Activated T-cell treated with anti-CD3 and anti-CD28 coated beads, Interleukin-2, amount 50 U/mL, for 24 hours (primary cell): Measurements from ENCODE around the gene SOHLH2.

Experiments used
- DNase-seq: peaks from one replicate; pipeline ENCODE4 v3.0.0-alpha.2; 2020
- H3K27ac Mint-ChIP-seq: 2 replicates; pipeline ENCODE4 v1.8.0; 2020; ENCODE audit warnings: mild to moderate bottlenecking, mixed read lengths
- H3K27me3 Mint-ChIP-seq: 2 replicates; pipeline ENCODE4 v1.8.0; 2020; ENCODE audit warnings: mixed read lengths
- H3K36me3 Mint-ChIP-seq: 2 replicates; pipeline ENCODE4 v1.8.0; 2020; ENCODE audit warnings: low read depth, mixed read lengths
- H3K4me1 Mint-ChIP-seq: 2 replicates; pipeline ENCODE4 v1.8.0; 2020; ENCODE audit warnings: low read depth, mixed read lengths
- H3K4me3 Mint-ChIP-seq: 2 replicates; pipeline ENCODE4 v1.8.0; 2020; ENCODE audit warnings: mild to moderate bottlenecking, moderate library complexity, mixed read lengths
- H3K9me3 Mint-ChIP-seq: 2 replicates; pipeline ENCODE4 v1.8.0; 2020; ENCODE audit warnings: mixed read lengths

Gene SOHLH2

DNA sequence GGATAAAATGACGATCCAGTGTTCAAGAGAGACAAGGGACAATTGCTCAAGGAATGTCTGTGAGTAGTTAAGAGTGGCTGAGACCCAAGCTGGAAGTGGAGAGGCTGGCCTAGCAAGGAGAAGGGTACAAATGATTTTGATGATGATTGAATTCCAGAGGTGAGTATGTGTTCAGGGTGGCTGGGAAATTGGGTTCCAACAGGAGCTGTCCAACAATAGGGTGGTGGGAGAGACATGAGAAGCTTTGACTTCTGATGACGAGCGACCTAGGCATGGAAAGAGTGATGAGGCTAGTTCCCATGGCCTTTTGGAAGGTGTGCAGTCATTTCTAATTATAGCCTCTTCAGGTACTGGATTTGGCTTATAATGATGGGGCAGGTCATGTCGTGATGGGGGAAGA, 54.1 kb downstream of the SOHLH2 start:
- no peak for DNase-seq
- Mint-ChIP-seq H3K9me3 (peaks cover 2% of the 10 kb centered on the region), H3K4me3 (no peak overlapping the region), H3K4me1 (no peaks in the 10 kb centered on the region), H3K27ac (no peak overlapping the region), H3K36me3 (no peaks in the 10 kb centered on the region), H3K27me3 (peaks cover 10% of the 10 kb centered on the region)

- peaks cover 21% of the 10 kb centered on the region for H3K27me3 Mint-ChIP-seq
- peaks cover 4% of the 10 kb centered on the region for H3K9me3 Mint-ChIP-seq
- DNase-seq = no peak
- no peak overlapping the region for H3K27ac Mint-ChIP-seq
- H3K4me1 Mint-ChIP-seq = no peaks in the 10 kb centered on the region
- H3K36me3 Mint-ChIP-seq = no peaks in the 10 kb centered on the region
- H3K4me3 Mint-ChIP-seq = no peak overlapping the region
Observed at GRCh38 chr13:36158611-36159010, 55.7 kb downstream of the SOHLH2 start.

- H3K4me3 Mint-ChIP-seq = no peak overlapping the region
- H3K27ac Mint-ChIP-seq = no peak overlapping the region
- no peaks in the 10 kb centered on the region for H3K36me3 Mint-ChIP-seq
- no peak for DNase-seq
- no peaks in the 10 kb centered on the region for H3K4me1 Mint-ChIP-seq
- H3K9me3 Mint-ChIP-seq = peaks cover 4% of the 10 kb centered on the region
- peaks cover 26% of the 10 kb centered on the region for H3K27me3 Mint-ChIP-seq
Observed at GRCh38 chr13:36157480-36157879, 56.9 kb downstream of the SOHLH2 start.

DNA sequence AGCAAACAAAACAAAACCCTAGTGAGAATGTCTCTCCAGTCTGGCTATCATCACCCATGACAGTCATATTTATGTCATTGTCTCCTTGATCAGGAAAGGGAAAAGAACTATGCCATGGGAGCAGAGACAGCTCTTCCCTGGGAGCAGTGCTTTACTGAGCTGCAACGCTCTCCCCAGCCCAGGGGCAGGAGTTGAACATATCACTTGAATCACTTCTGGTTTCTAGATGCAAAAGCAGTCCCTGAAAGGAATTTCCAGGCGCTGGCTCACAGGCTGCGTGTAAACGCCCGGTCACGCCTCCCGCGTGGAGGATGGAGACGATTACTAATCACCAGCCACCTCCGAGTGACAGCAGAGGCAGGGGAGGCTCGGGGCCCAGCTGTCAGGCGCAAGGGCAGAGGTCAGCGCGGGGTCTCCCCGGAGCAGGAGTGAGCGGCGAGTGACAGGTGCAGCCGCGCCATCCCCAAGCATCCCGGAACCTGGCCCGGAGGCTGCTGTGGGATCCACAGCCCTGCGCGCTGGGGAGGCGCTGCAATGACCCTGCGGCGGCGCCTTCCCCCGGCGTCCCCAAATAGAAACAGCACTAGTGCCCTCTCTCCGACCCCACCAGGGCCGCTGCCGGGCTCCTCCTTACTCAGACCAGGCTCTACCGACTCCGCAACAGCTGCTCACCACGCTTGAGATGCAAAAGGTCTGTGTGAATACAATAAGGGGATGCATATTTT, 59.6 kb downstream of the SOHLH2 start:
- H3K27ac Mint-ChIP-seq = no peak overlapping the region
- peaks cover 8% of the 10 kb centered on the region for H3K9me3 Mint-ChIP-seq
- H3K27me3 Mint-ChIP-seq = peaks cover 26% of the 10 kb centered on the region
- no peaks in the 10 kb centered on the region for H3K36me3 Mint-ChIP-seq
- DNase-seq = no peak
- H3K4me3 Mint-ChIP-seq = no peak overlapping the region
- H3K4me1 Mint-ChIP-seq = no peaks in the 10 kb centered on the region

DNA sequence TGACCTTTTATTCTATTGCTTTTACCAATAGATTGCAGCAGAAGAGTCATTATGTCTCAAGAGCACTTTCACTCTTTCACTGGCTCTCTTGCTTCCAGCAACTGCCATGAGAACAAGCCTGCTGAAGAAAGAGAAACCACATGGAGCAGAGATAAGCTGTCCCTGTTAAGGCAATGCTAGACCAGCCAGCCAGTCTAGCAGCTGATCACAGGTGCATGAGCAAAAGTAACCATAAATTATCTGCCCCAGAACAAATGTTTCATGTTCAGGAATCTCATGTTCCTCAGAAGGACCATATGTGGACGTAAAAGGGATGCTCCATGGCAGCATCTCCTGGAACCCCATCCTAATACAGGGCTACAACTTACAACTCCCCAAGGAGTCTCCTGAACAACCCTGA, 62.8 kb downstream of the SOHLH2 start:
- Mint-ChIP-seq H3K36me3 (no peaks in the 10 kb centered on the region), H3K9me3 (peaks cover 8% of the 10 kb centered on the region), H3K27ac (no peak overlapping the region), H3K27me3 (peaks cover 26% of the 10 kb centered on the region), H3K4me3 (no peak overlapping the region), H3K4me1 (no peaks in the 10 kb centered on the region)
- DNase-seq = no peak

DNA sequence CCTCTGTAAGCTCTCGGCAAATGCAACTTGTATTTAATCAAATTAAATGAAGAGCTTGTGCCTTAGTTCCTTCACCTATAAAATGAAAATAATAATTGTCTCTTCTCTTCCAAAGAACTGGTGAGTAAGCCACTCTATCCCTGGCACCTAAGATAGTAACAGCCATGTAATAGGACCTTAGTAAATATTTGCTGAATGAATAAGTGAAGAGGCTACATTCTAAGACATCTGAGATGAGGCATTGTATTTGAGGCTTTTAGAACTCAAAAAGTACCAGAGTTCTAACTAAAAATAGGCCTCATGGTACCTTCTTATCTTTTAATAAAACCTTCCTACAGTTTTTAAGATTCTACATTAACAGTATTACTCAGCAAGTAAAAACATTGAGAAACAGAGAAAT, 65.9 kb downstream of the SOHLH2 start:
- Mint-ChIP-seq H3K27ac (no peak overlapping the region), H3K4me1 (no peaks in the 10 kb centered on the region), H3K36me3 (no peaks in the 10 kb centered on the region), H3K27me3 (peaks cover 3% of the 10 kb centered on the region), H3K9me3 (peaks cover 6% of the 10 kb centered on the region), H3K4me3 (no peak overlapping the region)
- DNase-seq = no peak

- DNase-seq = no peak
- no peaks in the 10 kb centered on the region for H3K4me1 Mint-ChIP-seq
- H3K27ac Mint-ChIP-seq = no peak overlapping the region
- no peaks in the 10 kb centered on the region for H3K36me3 Mint-ChIP-seq
- H3K4me3 Mint-ChIP-seq = no peak overlapping the region
- H3K9me3 Mint-ChIP-seq = peaks cover 6% of the 10 kb centered on the region
- no peaks in the 10 kb centered on the region for H3K27me3 Mint-ChIP-seq
Observed at GRCh38 chr13:36147330-36147729, 67.0 kb downstream of the SOHLH2 start.

DNA sequence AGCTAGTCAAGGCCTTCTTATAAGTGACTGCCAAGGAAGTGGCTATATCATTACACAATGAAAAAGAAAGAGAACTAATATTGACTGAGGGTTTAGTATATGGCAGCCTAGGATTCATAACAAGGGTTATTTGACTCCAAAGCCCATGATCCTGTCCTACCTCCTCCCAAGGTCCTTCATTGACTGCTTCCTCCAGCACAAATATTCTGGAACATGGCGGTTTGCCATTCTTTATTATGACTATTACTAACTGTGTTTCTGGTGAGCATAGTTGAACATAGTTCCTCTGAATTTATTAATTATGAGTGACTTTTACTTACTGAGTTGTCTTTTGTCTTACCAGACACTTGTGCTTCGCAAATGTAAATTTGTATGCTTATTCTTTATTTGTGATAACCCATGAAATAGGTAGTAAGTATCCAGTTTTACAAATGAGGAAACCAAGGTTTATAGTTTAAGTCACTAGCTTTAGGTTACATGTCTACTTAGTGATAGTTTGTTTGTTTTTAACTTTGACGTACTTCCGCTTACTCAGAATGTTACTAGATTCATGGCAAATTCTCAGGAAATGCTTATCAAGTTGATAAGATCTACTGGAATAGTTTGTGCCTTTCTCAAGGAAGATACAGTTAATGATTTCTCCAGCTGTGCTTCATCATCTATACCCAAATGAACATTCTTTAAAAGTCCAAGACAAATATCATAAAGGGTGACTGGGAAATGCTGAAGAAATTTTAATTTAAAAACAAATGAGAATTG, 67.7 kb downstream of the SOHLH2 start:
- DNase-seq = no peak
- no peaks in the 10 kb centered on the region for H3K36me3 Mint-ChIP-seq
- peaks cover 6% of the 10 kb centered on the region for H3K9me3 Mint-ChIP-seq
- no peaks in the 10 kb centered on the region for H3K27me3 Mint-ChIP-seq
- H3K4me3 Mint-ChIP-seq = no peak overlapping the region
- no peak overlapping the region for H3K27ac Mint-ChIP-seq
- H3K4me1 Mint-ChIP-seq = no peaks in the 10 kb centered on the region

GRCh38 chr13:36143738-36144137, 70.6 kb downstream of the SOHLH2 start:
- Mint-ChIP-seq H3K27me3 (no peaks in the 10 kb centered on the region), H3K36me3 (no peaks in the 10 kb centered on the region), H3K27ac (no peak overlapping the region), H3K4me1 (no peaks in the 10 kb centered on the region), H3K9me3 (peaks cover 2% of the 10 kb centered on the region), H3K4me3 (no peak overlapping the region)
- no peak for DNase-seq

- peaks cover 2% of the 10 kb centered on the region for H3K9me3 Mint-ChIP-seq
- H3K27ac Mint-ChIP-seq = no peak overlapping the region
- H3K4me3 Mint-ChIP-seq = no peak overlapping the region
- DNase-seq = no peak
- no peaks in the 10 kb centered on the region for H3K36me3 Mint-ChIP-seq
- no peaks in the 10 kb centered on the region for H3K27me3 Mint-ChIP-seq
- no peaks in the 10 kb centered on the region for H3K4me1 Mint-ChIP-seq
Observed at GRCh38 chr13:36142735-36143134, 71.6 kb downstream of the SOHLH2 start.

DNA sequence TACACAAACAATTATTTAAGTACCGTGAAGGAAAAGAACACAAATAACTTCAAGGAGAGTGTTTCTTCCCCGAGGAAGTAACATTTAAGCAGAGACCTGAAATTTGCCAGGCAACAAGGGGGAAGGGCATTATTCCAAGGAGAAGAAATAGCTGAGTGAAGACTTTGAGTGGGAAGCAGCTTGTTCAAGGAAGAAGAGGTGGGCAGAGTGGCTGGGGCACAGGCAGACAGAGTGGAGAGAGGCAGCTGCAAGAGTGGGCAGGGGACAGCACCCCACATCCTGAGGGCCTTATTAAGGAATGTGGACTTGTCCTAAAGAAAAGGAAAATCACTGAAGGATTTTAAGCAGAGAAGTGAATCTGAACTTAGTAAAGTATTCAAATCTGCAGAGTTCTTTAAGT, 78.5 kb downstream of the SOHLH2 start:
- Mint-ChIP-seq H3K4me1 (no peaks in the 10 kb centered on the region), H3K27ac (no peak overlapping the region), H3K4me3 (no peak overlapping the region), H3K36me3 (no peaks in the 10 kb centered on the region), H3K27me3 (peaks cover 20% of the 10 kb centered on the region), H3K9me3 (peaks cover 2% of the 10 kb centered on the region)
- no peak for DNase-seq

GRCh38 chr13:36134632-36135031, 79.7 kb downstream of the SOHLH2 start:
- H3K4me3 Mint-ChIP-seq = no peak overlapping the region

GRCh38 chr13:36133950-36134626, 80.3 kb downstream of the SOHLH2 start:
- no peak for DNase-seq
- Mint-ChIP-seq H3K4me1 (no peaks in the 10 kb centered on the region), H3K36me3 (no peaks in the 10 kb centered on the region), H3K27ac (no peak overlapping the region), H3K4me3 (no peak overlapping the region), H3K27me3 (peaks cover 36% of the 10 kb centered on the region), H3K9me3 (no peaks in the 10 kb centered on the region)

More at GRCh38 chr13:36134632-36135031, 79.7 kb downstream of the SOHLH2 start:
- no peaks in the 10 kb centered on the region for H3K36me3 Mint-ChIP-seq
- H3K9me3 Mint-ChIP-seq = no peaks in the 10 kb centered on the region
- H3K4me1 Mint-ChIP-seq = no peaks in the 10 kb centered on the region
- peaks cover 31% of the 10 kb centered on the region for H3K27me3 Mint-ChIP-seq
- no peak for DNase-seq
- no peak overlapping the region for H3K27ac Mint-ChIP-seq

GRCh38 chr13:36132376-36132775, 82.0 kb downstream of the SOHLH2 start:
- Mint-ChIP-seq H3K9me3 (no peaks in the 10 kb centered on the region), H3K4me1 (no peaks in the 10 kb centered on the region), H3K27me3 (peaks cover 40% of the 10 kb centered on the region), H3K36me3 (no peaks in the 10 kb centered on the region), H3K4me3 (no peak overlapping the region), H3K27ac (no peak overlapping the region)
- no peak for DNase-seq

DNA sequence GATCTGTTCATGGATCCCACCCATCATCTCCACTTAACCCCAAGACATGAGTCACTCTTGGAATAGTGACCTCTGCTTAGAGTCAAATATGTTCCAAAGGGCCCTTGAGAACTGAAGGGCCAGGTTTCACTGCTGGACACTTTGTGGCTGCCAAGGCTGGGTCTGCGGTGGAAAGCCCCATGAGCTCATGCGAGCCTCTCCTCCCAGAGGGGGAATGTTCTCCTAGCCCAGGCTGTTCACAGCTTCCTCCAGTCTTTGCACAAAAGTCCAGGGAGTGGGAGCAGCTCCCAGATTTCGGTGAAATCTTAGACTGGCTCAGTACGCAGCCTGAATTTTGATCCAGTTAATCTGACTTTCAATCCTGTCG, 82.4 kb downstream of the SOHLH2 start:
- no peak for DNase-seq
- Mint-ChIP-seq H3K4me1 (no peaks in the 10 kb centered on the region), H3K36me3 (no peaks in the 10 kb centered on the region), H3K9me3 (no peaks in the 10 kb centered on the region), H3K4me3 (no peak overlapping the region), H3K27me3 (peaks cover 40% of the 10 kb centered on the region), H3K27ac (no peak overlapping the region)
